CD14-positive monocyte (primary cell): ENCODE results near the gene ELAPOR2. TPM values are rescaled to one million over a fixed set of nuclear protein-coding genes. Genes with fewer than 3 reads are reported as not detected.

ENCODE experiments used
- DNase-seq, 3 donors: peaks; one replicate each; pipeline ENCODE4 v3.0.0-alpha.2; 2011 to 2022
- H2AFZ ChIP-seq: 2 replicates; pipeline ENCODE4 v1.6.0; 2012; ENCODE audit warnings: mild to moderate bottlenecking, low read depth, low read length, inconsistent platforms; ENCODE audit not compliant: insufficient read depth, poor library complexity, severe bottlenecking
- H3K27ac ChIP-seq, 2 donors: 1 replicate in 1 of 2; 2 replicates in 1 of 2; pipeline ENCODE4 v1.5.1; 2012 to 2013; ENCODE audit warnings: low read length in 2 of 2, control low read depth in 1 of 2, inconsistent platforms in 1 of 2, low read depth in 1 of 2, mild to moderate bottlenecking in 1 of 2
- H3K27me3 ChIP-seq, 2 donors: one replicate each; pipeline versions ENCODE4 v1.6.0 to v1.6.1; 2011 to 2013; ENCODE audit warnings: low read length in 2 of 2; ENCODE audit not compliant: control insufficient read depth in 2 of 2, insufficient read depth in 2 of 2
- H3K36me3 ChIP-seq, 2 donors: replicated peaks in 1 of 2; 1 replicate in 1 of 2; 2 replicates in 1 of 2; pipeline versions ENCODE4 v1.5.1 to v1.6.1; 2012 to 2013; ENCODE audit warnings: low read length in 2 of 2, control low read depth in 1 of 2, inconsistent platforms in 1 of 2, mild to moderate bottlenecking in 1 of 2; ENCODE audit not compliant: insufficient read depth in 2 of 2, control insufficient read depth in 1 of 2
- H3K4me1 ChIP-seq, 2 donors: 1 replicate in 1 of 2; 2 replicates in 1 of 2; pipeline versions ENCODE4 v1.5.1 to v1.6.1; 2012 to 2013; ENCODE audit warnings: low read length in 2 of 2, control low read depth in 1 of 2, inconsistent platforms in 1 of 2, mild to moderate bottlenecking in 1 of 2, moderate library complexity in 1 of 2; ENCODE audit not compliant: insufficient read depth in 2 of 2, control insufficient read depth in 1 of 2
- H3K4me2 ChIP-seq: replicated peaks from 2 replicates; pipeline ENCODE3; 2012; ENCODE audit warnings: low read length, moderate library complexity, mild to moderate bottlenecking; ENCODE audit not compliant: poor library complexity, severe bottlenecking; ENCODE audit errors: extremely low read depth
- H3K4me3 ChIP-seq, 3 experiments: fragments of 200-600 bp in 1 of 3; sonication (generic) in 1 of 3; replicated peaks in 1 of 3; 1 replicate in 2 of 3; 2 replicates in 1 of 3; pipeline ENCODE4 v1.5.1; 2011 to 2013; ENCODE audit warnings: low read length in 3 of 3, mild to moderate bottlenecking in 3 of 3, control low read depth in 2 of 3, low read depth in 2 of 3, inconsistent platforms in 1 of 3, moderate library complexity in 1 of 3
- H3K79me2 ChIP-seq: 2 replicates; pipeline ENCODE4 v1.6.0; 2012; ENCODE audit warnings: mild to moderate bottlenecking, control low read depth, inconsistent platforms, low read length, moderate library complexity; ENCODE audit not compliant: insufficient read depth
- H3K9ac ChIP-seq: 2 replicates; pipeline ENCODE4 v1.6.0; 2017; ENCODE audit warnings: low read length, mild to moderate bottlenecking; ENCODE audit not compliant: insufficient read depth, poor library complexity, severe bottlenecking
- H3K9me3 ChIP-seq, 2 donors: replicated peaks in 1 of 2; 1 replicate in 1 of 2; 2 replicates in 1 of 2; pipeline versions ENCODE4 v1.5.1 to v1.6.1; 2012 to 2013; ENCODE audit warnings: low read length in 2 of 2, control low read depth in 1 of 2; ENCODE audit not compliant: control insufficient read depth in 1 of 2, insufficient read depth in 1 of 2
- H4K20me1 ChIP-seq: 2 replicates; pipeline ENCODE4 v1.6.0; 2012; ENCODE audit warnings: mild to moderate bottlenecking, low read length, control low read depth, moderate library complexity; ENCODE audit not compliant: insufficient read depth
- H3K27ac Mint-ChIP-seq, 7 donors: one replicate each; pipeline ENCODE4 v1.8.0; 2020; ENCODE audit warnings: mild to moderate bottlenecking in 7 of 7, mixed read lengths in 7 of 7, moderate library complexity in 6 of 7, inconsistent platforms in 2 of 7
- H3K27me3 Mint-ChIP-seq, 3 donors: one replicate each; pipeline ENCODE4 v1.8.0; 2021 to 2022; ENCODE audit warnings: low read depth in 3 of 3, mild to moderate bottlenecking in 3 of 3, mixed read lengths in 3 of 3, moderate library complexity in 3 of 3, inconsistent platforms in 1 of 3
- H3K36me3 Mint-ChIP-seq, 2 donors: one replicate each; pipeline ENCODE4 v1.8.0; 2020; ENCODE audit warnings: mixed read lengths in 2 of 2, inconsistent platforms in 1 of 2, mild to moderate bottlenecking in 1 of 2
- H3K4me1 Mint-ChIP-seq: one replicate; pipeline ENCODE4 v1.8.0; 2020; ENCODE audit warnings: mild to moderate bottlenecking, mixed read lengths
- H3K4me3 Mint-ChIP-seq, 2 donors: one replicate each; pipeline ENCODE4 v1.8.0; 2020; ENCODE audit warnings: mild to moderate bottlenecking in 2 of 2, mixed read lengths in 2 of 2, moderate library complexity in 1 of 2
- H3K9me3 Mint-ChIP-seq, 7 donors: one replicate each; pipeline ENCODE4 v1.8.0; 2020 to 2022; ENCODE audit warnings: mixed read lengths in 7 of 7, mild to moderate bottlenecking in 6 of 7, moderate library complexity in 6 of 7, inconsistent platforms in 2 of 7
- CTCF ChIP-seq: fragments of 200-600 bp; IDR thresholded peaks from one replicate; pipeline ENCODE4 v1.8.0; 2022; ENCODE audit warnings: antibody characterized with exemption, mild to moderate bottlenecking
- WGBS: methylation state at CpG from one replicate; pipeline ENCODE4 v1.1.5; 2013; ENCODE audit warnings: missing lambda C conversion rate; ENCODE audit not compliant: insufficient coverage; 5-methylcytosine and 5-hydroxymethylcytosine counted together
- intact Hi-C, 2 donors: fragments of 100-400 bp; cut with micrococcal nuclease; formaldehyde crosslinking; loops; one replicate each; pipeline versions ENCODE4 v1.15.0 to v1.15.1; 2023
- polyA plus RNA-seq, 3 donors: library from polyadenylated mRNA; depleted of rRNA in 1 of 3; unstranded in 2 of 3; stranded (reverse) in 1 of 3; fragments of 300-500 nt in 2 of 3; fragments of >200 nt in 1 of 3; fragmentation: Illumina TruSeq in 2 of 3; gene quantifications; 1 replicate in 2 of 3; 2 replicates in 1 of 3; pipeline ENCODE4 v1.2.3, GENCODE V29; 2012 to 2021

The ELAPOR2 gene
- polyA plus RNA-seq, 3 donors: 0.07 TPM; not detected in 2

DNA sequence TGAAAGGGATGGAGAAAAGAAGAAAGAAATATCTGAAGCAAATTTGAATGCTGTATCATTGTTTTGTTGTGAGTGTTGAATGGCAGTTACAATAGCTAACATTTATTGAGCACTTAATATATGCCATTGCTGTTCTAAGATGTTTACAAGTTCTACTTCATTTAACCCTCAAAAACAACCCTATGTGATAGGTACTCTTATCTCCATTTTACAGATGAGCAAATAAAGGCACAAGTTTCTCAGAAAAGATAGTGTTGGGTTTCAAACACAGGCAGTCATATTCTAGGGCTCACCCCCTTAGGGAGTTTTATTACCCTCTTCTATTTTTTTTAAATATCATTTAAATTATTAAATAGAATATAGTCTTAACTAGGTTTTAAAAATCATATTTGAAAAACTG is 8.3 kb upstream of the ELAPOR2 start:
- H3K4me3 ChIP-seq: no peak overlapping the region
- intact Hi-C loops: no loop called here
- no peaks in the 10 kb centered on the region for H3K36me3 ChIP-seq
- no peaks in the 10 kb centered on the region for H3K4me1 ChIP-seq
- H3K9me3 Mint-ChIP-seq: peaks cover 0 to 4% (median 2%) of the 10 kb centered on the region in 7 donors
- no peaks in the 10 kb centered on the region for H3K79me2 ChIP-seq
- no peaks in the 10 kb centered on the region for H3K9me3 ChIP-seq
- H3K36me3 Mint-ChIP-seq: no peaks in the 10 kb centered on the region
- no peaks in the 10 kb centered on the region for H4K20me1 ChIP-seq
- H3K27me3 Mint-ChIP-seq: peaks cover 0 to 3% (median 1%) of the 10 kb centered on the region in 3 donors
- no peak overlapping the region for H3K9ac ChIP-seq
- TF ChIP-seq CTCF: no peak
- no peak overlapping the region for H3K4me3 Mint-ChIP-seq
- H3K27me3 ChIP-seq: no peaks in the 10 kb centered on the region
- H3K4me2 ChIP-seq: no peak overlapping the region
- no peaks in the 10 kb centered on the region for H3K4me1 Mint-ChIP-seq
- no peak overlapping the region for H3K27ac Mint-ChIP-seq
- no peak overlapping the region for H3K27ac ChIP-seq
- DNase-seq: no peak
- no peak overlapping the region for H2AFZ ChIP-seq

DNA sequence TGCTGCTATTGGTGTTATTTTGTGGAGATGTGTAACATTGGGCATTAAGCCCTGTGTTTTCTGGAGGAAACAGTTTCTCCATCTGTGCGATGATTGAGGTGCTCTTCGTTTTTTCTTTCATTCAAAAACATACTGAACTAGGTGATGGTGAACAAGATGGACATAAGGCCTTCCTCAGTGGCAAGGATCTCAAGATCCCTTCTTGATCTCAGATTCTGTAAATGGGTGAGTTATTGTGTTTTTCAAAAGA is 759 bp upstream of the ELAPOR2 start:
- H3K79me2 ChIP-seq: no peaks in the 10 kb centered on the region
- no peak overlapping the region for H3K4me2 ChIP-seq
- H3K4me3 Mint-ChIP-seq: peak overlapping the region in 1 of 2 donors; percentile 82
- no CpG with 5 or more reads among the region's 2 CpGs for WGBS
- H3K36me3 ChIP-seq: no peaks in the 10 kb centered on the region
- H3K27me3 Mint-ChIP-seq: peaks cover 21 to 23% (median 21%) of the 10 kb centered on the region in 3 donors
- no peak overlapping the region for H3K9ac ChIP-seq
- peaks cover 16 to 23% of the 10 kb centered on the region in 2 donors for H3K27me3 ChIP-seq
- no peak for TF ChIP-seq CTCF
- DNase-seq: no peak
- H4K20me1 ChIP-seq: no peaks in the 10 kb centered on the region
- H3K4me3 ChIP-seq: no peak overlapping the region
- intact Hi-C loops: no loop called here
- no peak overlapping the region for H2AFZ ChIP-seq
- H3K36me3 Mint-ChIP-seq: no peaks in the 10 kb centered on the region
- H3K9me3 Mint-ChIP-seq: peaks cover 0 to 6% (median 0%) of the 10 kb centered on the region in 7 donors
- H3K27ac Mint-ChIP-seq: no peak overlapping the region
- peaks cover 12% of the 10 kb centered on the region for H3K4me1 Mint-ChIP-seq
- H3K4me1 ChIP-seq: peaks cover 7 to 13% of the 10 kb centered on the region in 2 donors
- H3K27ac ChIP-seq: no peak overlapping the region
- H3K9me3 ChIP-seq: no peaks in the 10 kb centered on the region
